RCC 7860 (cell line): ENCODE measurements around the gene CAMSAP3.

Experiments used
- DNase-seq: peaks from one replicate; pipeline ENCODE4 v3.0.0-alpha.2; 2015; ENCODE audit warnings: low spot score
- FAIRE-seq: peaks from 2 replicates; lab custom pipeline; 2012; peaks lifted over from hg19 to GRCh38; lab: Jason Lieb, UNC

The CAMSAP3 gene

GRCh38 chr19:7644550-7644877 lies 48.9 kb downstream of the CAMSAP3 start:
- DNase-seq = no peak
- no peak for FAIRE-seq

GRCh38 chr19:7645163-7645562 lies 49.5 kb downstream of the CAMSAP3 start:
- FAIRE-seq (no peak), DNase-seq (no peak)

GRCh38 chr19:7645656-7646425 lies 50.2 kb downstream of the CAMSAP3 start:
- DNase-seq = no peak
- FAIRE-seq = no peak

- FAIRE-seq = no peak
- no peak for DNase-seq
Observed at GRCh38 chr19:7646426-7646700, 50.7 kb downstream of the CAMSAP3 start.

GRCh38 chr19:7647156-7647555 lies 51.5 kb downstream of the CAMSAP3 start:
- no peak for FAIRE-seq
- no peak for DNase-seq

- DNase-seq = no peak
- FAIRE-seq = no peak
Observed at GRCh38 chr19:7648265-7649014, 52.8 kb downstream of the CAMSAP3 start.

GRCh38 chr19:7650148-7650547 lies 54.5 kb downstream of the CAMSAP3 start:
- no peak for FAIRE-seq
- DNase-seq = no peak

GRCh38 chr19:7652061-7652641 lies 56.5 kb downstream of the CAMSAP3 start:
- peak; percentile 58 for FAIRE-seq
- peak; percentile 53 for DNase-seq

- DNase-seq (no peak), FAIRE-seq (no peak)
Observed at GRCh38 chr19:7654401-7654800, 58.7 kb downstream of the CAMSAP3 start.

GRCh38 chr19:7655581-7655980 lies 59.9 kb downstream of the CAMSAP3 start:
- no peak for FAIRE-seq

GRCh38 chr19:7657131-7657751 lies 61.6 kb downstream of the CAMSAP3 start:
- FAIRE-seq = no peak
- no peak for DNase-seq

More at GRCh38 chr19:7655581-7655980, 59.9 kb downstream of the CAMSAP3 start:
- DNase-seq = no peak

GRCh38 chr19:7658219-7658686 lies 62.6 kb downstream of the CAMSAP3 start:
- no peak for FAIRE-seq
- DNase-seq = no peak

GRCh38 chr19:7661744-7662538 lies 66.3 kb downstream of the CAMSAP3 start:
- no peak for DNase-seq
- FAIRE-seq = no peak

GRCh38 chr19:7662657-7663056 lies 67.0 kb downstream of the CAMSAP3 start:
- no peak for DNase-seq
- no peak for FAIRE-seq

- DNase-seq = no peak
- FAIRE-seq = no peak
Observed at GRCh38 chr19:7663706-7664105, 68.0 kb downstream of the CAMSAP3 start.

GRCh38 chr19:7665076-7665475 lies 69.4 kb downstream of the CAMSAP3 start:
- no peak for DNase-seq
- no peak for FAIRE-seq
